C4-2B (cell line): ENCODE data around the gene RBMS3.

Experiments used
- H3K27ac ChIP-seq: fragments of 450-650 bp; 2 replicates; pipeline ENCODE4 v1.5.1; 2017
- ZFX ChIP-seq: fragments of 450-650 bp; IDR thresholded peaks from 2 replicates; pipeline ENCODE4 v1.6.1; 2017
- TF ChIP-seq, protein P1 (sequence below): fragments of 450-650 bp; conservative IDR thresholded peaks from 2 replicates; pipeline ENCODE4 v1.5.1; 2017; ENCODE audit warnings: mild to moderate bottlenecking

The RBMS3 gene

GRCh38 chr3:29937185-29937584 is 656.3 kb downstream of the RBMS3 start:
- no peak overlapping the region for H3K27ac ChIP-seq
- TF ChIP-seq, protein P1, sequence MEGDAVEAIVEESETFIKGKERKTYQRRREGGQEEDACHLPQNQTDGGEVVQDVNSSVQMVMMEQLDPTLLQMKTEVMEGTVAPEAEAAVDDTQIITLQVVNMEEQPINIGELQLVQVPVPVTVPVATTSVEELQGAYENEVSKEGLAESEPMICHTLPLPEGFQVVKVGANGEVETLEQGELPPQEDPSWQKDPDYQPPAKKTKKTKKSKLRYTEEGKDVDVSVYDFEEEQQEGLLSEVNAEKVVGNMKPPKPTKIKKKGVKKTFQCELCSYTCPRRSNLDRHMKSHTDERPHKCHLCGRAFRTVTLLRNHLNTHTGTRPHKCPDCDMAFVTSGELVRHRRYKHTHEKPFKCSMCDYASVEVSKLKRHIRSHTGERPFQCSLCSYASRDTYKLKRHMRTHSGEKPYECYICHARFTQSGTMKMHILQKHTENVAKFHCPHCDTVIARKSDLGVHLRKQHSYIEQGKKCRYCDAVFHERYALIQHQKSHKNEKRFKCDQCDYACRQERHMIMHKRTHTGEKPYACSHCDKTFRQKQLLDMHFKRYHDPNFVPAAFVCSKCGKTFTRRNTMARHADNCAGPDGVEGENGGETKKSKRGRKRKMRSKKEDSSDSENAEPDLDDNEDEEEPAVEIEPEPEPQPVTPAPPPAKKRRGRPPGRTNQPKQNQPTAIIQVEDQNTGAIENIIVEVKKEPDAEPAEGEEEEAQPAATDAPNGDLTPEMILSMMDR, result no peak
- no peak for TF ChIP-seq ZFX

GRCh38 chr3:29940759-29941323 is 660.0 kb downstream of the RBMS3 start:
- no peak for TF ChIP-seq ZFX
- TF ChIP-seq, protein P1, result no peak
- no peak overlapping the region for H3K27ac ChIP-seq

DNA sequence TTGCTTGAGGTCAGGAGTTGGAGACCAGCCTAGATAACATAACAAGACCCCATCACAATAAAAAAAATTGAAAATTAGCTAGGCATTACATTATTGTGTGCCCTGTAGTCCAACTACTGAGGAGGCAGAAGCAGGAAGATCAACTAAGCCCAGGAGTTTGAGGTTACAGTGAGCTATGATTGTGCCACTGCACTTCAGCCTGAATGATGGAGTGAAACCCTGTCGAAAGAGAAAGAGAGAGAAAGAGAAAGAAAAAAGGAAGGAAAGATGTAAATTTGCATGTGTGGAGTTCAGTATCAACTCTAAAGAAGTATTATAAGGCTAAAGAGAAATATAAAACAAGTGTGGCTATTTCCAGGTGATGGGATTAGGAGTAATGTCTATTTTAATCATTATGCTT is 661.4 kb downstream of the RBMS3 start:
- no peak overlapping the region for H3K27ac ChIP-seq
- TF ChIP-seq ZFX, result no peak
- TF ChIP-seq, protein P1, result no peak

GRCh38 chr3:29949131-29949530 is 668.3 kb downstream of the RBMS3 start:
- no peak overlapping the region for H3K27ac ChIP-seq
- TF ChIP-seq, protein P1, result no peak
- no peak for TF ChIP-seq ZFX

DNA sequence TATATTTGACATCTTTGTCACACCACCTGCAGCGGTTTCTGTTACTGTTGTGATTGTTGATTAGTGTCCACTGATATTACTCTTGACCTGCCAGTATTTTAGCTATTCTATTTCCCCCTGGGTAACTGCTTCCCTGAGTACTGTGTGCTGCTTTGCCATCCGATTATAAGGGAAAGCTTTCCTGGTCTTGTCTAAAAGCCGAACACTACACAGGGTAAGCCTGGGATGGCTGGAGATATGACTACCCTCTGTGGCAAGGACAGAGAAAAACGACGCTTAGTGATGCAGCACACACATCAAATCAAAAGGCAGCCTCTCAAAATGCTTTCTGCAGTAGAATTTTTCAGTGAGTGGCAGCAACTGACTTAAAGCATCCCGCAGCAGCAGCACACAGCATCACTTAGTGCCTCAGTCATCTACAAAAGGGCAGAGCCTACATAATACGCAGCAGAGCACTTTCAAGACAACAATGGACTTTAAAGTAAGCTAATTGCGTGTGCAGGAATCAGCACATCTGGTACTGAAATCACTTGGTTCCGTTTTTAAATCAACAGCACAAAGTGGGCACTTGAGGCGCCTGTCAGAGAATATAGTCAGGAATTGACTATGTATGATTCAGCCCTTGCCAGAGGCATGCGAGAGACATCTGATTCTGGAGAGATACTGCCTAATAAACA is 669.2 kb downstream of the RBMS3 start:
- TF ChIP-seq, protein P1, result no peak
- TF ChIP-seq ZFX, result no peak
- H3K27ac ChIP-seq, result no peak overlapping the region

GRCh38 chr3:29952431-29952830 is 671.6 kb downstream of the RBMS3 start:
- TF ChIP-seq, protein P1, result no peak
- TF ChIP-seq ZFX, result no peak
- no peak overlapping the region for H3K27ac ChIP-seq

DNA sequence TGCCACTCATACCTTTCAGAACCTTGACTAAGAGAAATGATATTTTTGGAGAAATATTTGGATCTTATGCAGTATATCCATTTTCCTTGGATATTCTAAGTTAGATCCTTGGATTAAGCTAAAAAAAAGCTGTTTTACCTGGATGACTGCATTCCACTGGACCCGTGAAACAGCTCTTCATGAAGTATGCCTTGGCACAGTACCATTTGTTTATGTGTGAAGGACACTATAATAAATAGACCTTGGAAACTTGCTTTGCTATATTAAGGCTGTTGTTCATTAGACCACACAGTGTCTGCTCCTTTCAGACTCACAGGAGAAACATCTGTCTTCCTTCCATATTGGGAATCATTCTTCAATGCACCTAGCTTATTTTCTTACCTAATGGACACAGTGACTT is 674.5 kb downstream of the RBMS3 start:
- H3K27ac ChIP-seq, result no peak overlapping the region
- TF ChIP-seq ZFX, result no peak
- TF ChIP-seq, protein P1, result no peak
